ENCODE results near the gene PEMT. TPM values are rescaled to one million over a fixed set of nuclear protein-coding genes. Genes with fewer than 3 reads are reported as not detected.

PEMT gene
- total RNA-seq, 2 experiments from 2014 or later: 11.4 to 12.0 TPM

DNA sequence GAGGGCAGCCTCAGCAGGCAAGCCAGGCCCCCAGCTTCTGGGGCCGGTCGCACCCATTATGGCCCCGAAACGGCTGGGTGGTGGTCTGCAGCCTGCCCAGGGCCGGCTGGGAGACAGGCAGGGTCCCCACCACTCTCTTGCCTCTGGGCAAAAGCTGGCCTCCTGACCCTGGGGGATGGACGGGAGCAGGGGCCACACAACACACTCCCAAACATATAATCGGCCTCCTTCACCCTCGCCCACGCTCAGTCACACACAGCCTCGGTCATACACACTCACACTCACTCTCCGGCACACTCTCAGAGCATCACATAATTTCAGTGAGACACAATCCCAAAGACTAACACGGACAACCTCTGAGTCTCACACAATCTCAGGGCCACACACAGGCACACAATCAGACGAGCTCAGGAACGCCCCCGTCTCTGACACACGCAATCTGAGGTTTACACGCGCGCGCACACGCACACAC, 589 bp downstream of the PEMT start:
- peaks cover 21% of the 10 kb centered on the region for H3K4me1 Mint-ChIP-seq (ENCODE audit: low read depth)
- CTCF ChIA-PET: interaction anchor here (2.4 to 2.9 kb wide), 2 partner anchors 23 to 94 kb away, joined by 9 to 12 read pairs; partner anchors contain the start of gene RASD1

DNA sequence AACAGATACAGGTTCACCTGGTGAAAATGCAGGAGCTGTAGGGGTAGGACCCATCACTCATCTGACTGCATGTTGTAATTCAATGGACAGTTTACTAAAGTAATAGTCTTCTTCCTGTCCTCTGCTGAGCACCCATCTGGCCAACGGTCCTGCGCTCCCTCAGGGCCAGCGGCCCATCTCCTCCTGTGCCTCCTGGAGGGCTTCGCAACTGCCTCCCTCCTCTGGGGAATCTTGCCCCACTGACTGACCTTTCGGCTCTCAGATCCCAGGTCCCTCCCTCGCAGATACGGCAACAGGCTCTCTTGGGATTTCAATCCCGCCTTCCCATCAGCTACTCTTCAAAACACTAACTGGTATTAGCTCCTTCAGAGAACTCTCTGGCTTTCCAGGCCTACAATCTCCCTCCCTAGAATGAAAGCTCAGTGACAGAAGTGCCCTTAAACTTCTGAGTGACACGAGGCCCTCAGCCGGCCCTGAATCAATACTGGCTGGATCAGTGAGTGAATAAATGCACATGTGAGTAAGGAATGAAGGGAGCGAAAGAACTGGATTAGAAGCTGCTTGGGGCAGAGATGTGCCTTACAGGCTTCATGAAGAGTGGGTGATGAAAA, 1.3 kb downstream of the PEMT start:
- Mint-ChIP-seq H3K9me3 (no peaks in the 10 kb centered on the region), H3K27ac (peak overlapping the region; percentile 92), H3K27me3 (no peaks in the 10 kb centered on the region), H3K36me3 (ENCODE audit: low read depth) (peaks cover 4% of the 10 kb centered on the region), H3K4me1 (ENCODE audit: low read depth) (peaks cover 21% of the 10 kb centered on the region), H3K4me3 (peak overlapping the region; percentile 89)
- Histone ChIP-seq H3K27me3 (ENCODE audit: control insufficient read depth in 1 of 2, insufficient read depth in 2 of 2, low read length in 2 of 2) (no peaks in the 10 kb centered on the region), H3K36me3 (ENCODE audit: insufficient read depth, low read length) (no peaks in the 10 kb centered on the region), H3K4me1 (ENCODE audit: insufficient read depth, low read length) (peaks cover 25% of the 10 kb centered on the region), H3K4me3 (ENCODE audit: low read length) (peak overlapping the region; percentile 64), H3K9me3 (ENCODE audit: control insufficient read depth in 1 of 2, insufficient read depth in 1 of 2, low read length in 2 of 2) (no peaks in the 10 kb centered on the region), H3K27ac (ENCODE audit: low read depth in 1 of 2, low read length in 2 of 2) (no peak overlapping the region)
- intact Hi-C loops (cut with DNase I, micrococcal nuclease): loop anchor here in 1 of 2 experiments (2.0 to 5.0 kb wide), 6 partner anchors 163 to 933 kb away; partner anchors contain the start of genes ALKBH5, COPS3, DRG2 and MPRIP
- ChIA-PET CTCF (interaction anchor here (2.4 to 2.9 kb wide), 2 partner anchors 23 to 93 kb away, joined by 9 to 12 read pairs; partner anchors contain the start of gene RASD1), POLR2A (interaction anchor here (0.6 to 0.9 kb wide), 3 partner anchors 9 to 310 kb away, joined by 3 to 4 read pairs (median 3); no protein-coding TSS in a partner anchor)
- TF ChIP-seq, protein P1, sequence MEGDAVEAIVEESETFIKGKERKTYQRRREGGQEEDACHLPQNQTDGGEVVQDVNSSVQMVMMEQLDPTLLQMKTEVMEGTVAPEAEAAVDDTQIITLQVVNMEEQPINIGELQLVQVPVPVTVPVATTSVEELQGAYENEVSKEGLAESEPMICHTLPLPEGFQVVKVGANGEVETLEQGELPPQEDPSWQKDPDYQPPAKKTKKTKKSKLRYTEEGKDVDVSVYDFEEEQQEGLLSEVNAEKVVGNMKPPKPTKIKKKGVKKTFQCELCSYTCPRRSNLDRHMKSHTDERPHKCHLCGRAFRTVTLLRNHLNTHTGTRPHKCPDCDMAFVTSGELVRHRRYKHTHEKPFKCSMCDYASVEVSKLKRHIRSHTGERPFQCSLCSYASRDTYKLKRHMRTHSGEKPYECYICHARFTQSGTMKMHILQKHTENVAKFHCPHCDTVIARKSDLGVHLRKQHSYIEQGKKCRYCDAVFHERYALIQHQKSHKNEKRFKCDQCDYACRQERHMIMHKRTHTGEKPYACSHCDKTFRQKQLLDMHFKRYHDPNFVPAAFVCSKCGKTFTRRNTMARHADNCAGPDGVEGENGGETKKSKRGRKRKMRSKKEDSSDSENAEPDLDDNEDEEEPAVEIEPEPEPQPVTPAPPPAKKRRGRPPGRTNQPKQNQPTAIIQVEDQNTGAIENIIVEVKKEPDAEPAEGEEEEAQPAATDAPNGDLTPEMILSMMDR (IDR thresholded peaks at IDR 0.05): no peak
- ATAC-seq (ENCODE audit: poor library complexity) (no peak), DNase-seq (no peak)

More for the DNA sequence above, 589 bp downstream of the PEMT start:
- Histone ChIP-seq H3K4me3 (ENCODE audit: low read length) (peak overlapping the region; percentile 64), H3K9me3 (ENCODE audit: control insufficient read depth in 1 of 2, insufficient read depth in 1 of 2, low read length in 2 of 2) (no peaks in the 10 kb centered on the region), H3K36me3 (ENCODE audit: insufficient read depth, low read length) (no peaks in the 10 kb centered on the region), H3K4me1 (ENCODE audit: insufficient read depth, low read length) (peaks cover 25% of the 10 kb centered on the region), H3K27ac (ENCODE audit: low read depth in 1 of 2, low read length in 2 of 2) (peak overlapping the region; percentile 57 to 85), H3K27me3 (ENCODE audit: control insufficient read depth in 1 of 2, insufficient read depth in 2 of 2, low read length in 2 of 2) (no peaks in the 10 kb centered on the region)
- Mint-ChIP-seq H3K27ac (peak overlapping the region; percentile 92), H3K4me3 (peak overlapping the region; percentile 89), H3K27me3 (no peaks in the 10 kb centered on the region), H3K9me3 (no peaks in the 10 kb centered on the region), H3K36me3 (ENCODE audit: low read depth) (peaks cover 4% of the 10 kb centered on the region)
- intact Hi-C loops (cut with DNase I, micrococcal nuclease): loop anchor here in 1 of 2 experiments (2.0 to 5.0 kb wide), 6 partner anchors 162 to 934 kb away; partner anchors contain the start of genes ALKBH5, COPS3, DRG2 and MPRIP
- TF ChIP-seq, protein P1 (IDR thresholded peaks at IDR 0.05): no peak
- POLR2A ChIA-PET: interaction anchor here (0.6 to 1.7 kb wide), 10 partner anchors 10 to 1175 kb away, joined by 3 to 5 read pairs (median 3); partner anchors contain the start of genes ALKBH5, COPS3, DRC3 and RASD1
- ATAC-seq (ENCODE audit: poor library complexity) (no peak), DNase-seq (peak in 1 of 14 experiments; percentile 3)

DNA sequence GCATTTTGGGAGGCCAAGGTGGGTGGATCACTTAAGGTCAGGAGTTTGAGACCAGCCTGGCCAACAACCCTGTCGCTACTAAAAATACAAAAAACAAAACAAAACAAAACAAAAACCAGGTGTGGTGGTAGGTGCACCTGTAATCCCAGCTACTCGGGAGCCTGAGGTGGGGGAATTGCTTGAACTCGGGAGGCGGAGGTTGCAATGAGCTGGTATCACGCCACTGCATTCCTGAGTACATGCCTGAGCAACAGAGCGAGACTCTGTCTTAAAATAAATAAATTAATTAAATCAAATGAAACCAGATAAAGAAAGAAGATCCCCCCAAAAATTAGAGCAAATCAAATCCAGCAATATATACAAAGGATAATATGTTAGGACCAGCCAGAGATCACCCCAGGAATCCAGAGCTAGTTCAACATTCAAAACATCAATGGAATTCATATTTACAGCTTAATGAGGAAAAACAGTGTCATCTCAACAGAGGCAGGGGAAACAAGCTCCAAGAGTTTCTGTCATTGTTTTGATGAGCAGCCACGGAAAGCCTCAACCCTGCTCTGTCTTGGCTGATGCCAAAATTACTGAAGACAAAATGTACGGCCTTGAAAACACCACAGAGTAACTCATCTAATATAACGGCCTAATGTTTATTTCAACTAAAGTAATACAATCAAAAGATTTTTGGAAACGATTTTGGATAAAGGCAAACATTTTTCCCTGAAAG, 3.7 kb downstream of the PEMT start:
- intact Hi-C loops (cut with DNase I, micrococcal nuclease): no loop called here
- ChIA-PET POLR2A (no interaction called here), CTCF (no interaction called here)
- Mint-ChIP-seq H3K9me3 (no peaks in the 10 kb centered on the region), H3K27me3 (no peaks in the 10 kb centered on the region), H3K4me1 (ENCODE audit: low read depth) (peaks cover 21% of the 10 kb centered on the region), H3K36me3 (ENCODE audit: low read depth) (peaks cover 4% of the 10 kb centered on the region), H3K4me3 (peak overlapping the region; percentile 44), H3K27ac (no peak overlapping the region)
- H3K27me3 ChIP-seq (ENCODE audit: control insufficient read depth in 1 of 2, insufficient read depth in 2 of 2, low read length in 2 of 2): no peaks in the 10 kb centered on the region
- H3K9me3 ChIP-seq (ENCODE audit: control insufficient read depth in 1 of 2, insufficient read depth in 1 of 2, low read length in 2 of 2): no peaks in the 10 kb centered on the region
- no peaks in the 10 kb centered on the region for H3K36me3 ChIP-seq (ENCODE audit: insufficient read depth, low read length)
- no peak for DNase-seq
- H3K27ac ChIP-seq (ENCODE audit: low read depth in 1 of 2, low read length in 2 of 2): no peak overlapping the region
- H3K4me3 ChIP-seq (ENCODE audit: low read length): no peak overlapping the region
- TF ChIP-seq, protein P1 (IDR thresholded peaks at IDR 0.05): no peak
- H3K4me1 ChIP-seq (ENCODE audit: insufficient read depth, low read length): peaks cover 19% of the 10 kb centered on the region
- ATAC-seq (ENCODE audit: poor library complexity): no peak

All from CD4-positive, alpha-beta T cell (primary cell).